Measurements from ENCODE around the gene SPI1.

SPI1 gene

GRCh38 chr11:47378010-47378835 lies at the start of gene SPI1:
TSS of gene SPI1 (minus strand) at chr11:47378547. CDS start at chr11:47378353, 194 bp downstream.
- DNase-seq (ENCODE audit: low spot score): no peak

DNA sequence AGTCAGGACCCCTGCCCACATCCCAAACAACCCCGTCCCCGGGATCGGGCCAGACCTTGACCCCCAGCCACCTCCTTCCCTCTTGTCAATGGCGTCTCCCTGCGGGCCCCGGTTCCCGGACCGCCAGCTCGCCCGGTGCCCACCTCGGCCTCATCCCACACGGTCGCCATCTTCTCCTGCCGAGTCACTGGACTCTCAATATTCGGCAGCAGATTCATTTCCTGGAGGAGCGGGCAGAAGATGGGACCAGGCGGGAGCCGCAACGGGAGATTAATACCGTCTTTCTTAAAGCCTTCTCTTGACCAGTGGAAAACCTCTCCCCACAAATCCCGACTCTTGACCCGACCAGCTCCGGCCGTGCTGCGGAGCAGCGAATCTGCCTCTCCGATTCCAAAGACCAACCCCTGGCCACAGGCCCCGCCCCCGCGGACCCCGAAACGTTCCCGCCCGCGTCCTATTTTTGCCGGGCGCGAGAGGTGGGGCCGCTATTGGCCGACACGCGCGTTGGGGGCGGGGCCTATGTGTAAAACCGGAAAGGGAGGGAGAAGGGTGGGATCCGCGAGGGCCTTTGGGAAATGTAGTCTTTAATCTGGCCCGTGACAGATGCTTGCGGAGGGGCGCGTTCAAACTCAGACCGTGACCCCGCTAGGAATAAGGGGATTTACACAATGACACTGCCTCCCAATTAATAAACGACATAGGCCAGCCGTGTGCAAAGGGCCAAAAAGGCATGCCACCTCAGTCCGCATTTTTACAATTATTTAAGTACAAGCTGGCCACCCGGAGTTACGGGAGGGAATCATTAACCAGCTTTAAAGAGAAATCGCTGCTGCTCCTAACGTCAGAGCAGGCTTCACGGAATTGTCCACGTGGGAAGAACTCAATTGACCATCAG lies 48.0 kb upstream of the SPI1 start, which contains the start of gene PSMC3:
Gene PSMC3 (minus strand): TSS at position 378 of the 895 bp plus-strand sequence. CDS start 160 bp downstream, at position 218.
- peak; percentile 93 for DNase-seq (ENCODE audit: low spot score)

DNA sequence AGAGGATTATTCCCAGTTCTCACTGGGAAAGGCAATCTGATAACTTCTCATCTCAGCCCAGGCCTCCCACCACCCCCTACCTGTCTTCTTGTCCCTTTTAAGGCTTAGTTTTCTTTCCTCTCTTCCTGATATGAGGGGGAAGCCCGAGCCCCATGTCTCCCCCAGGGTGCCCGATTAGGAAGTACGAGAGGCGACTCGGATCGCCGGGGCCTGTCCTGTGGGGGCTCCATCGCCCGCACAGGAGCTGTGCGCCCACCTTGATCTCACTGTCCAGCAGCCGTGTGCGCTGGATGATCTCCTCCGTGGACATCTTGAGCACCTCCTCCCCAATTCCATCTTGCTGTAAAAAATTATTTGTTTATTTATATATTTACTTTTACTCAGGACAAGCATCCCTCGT lies 47.3 kb upstream of the SPI1 start:
- DNase-seq (ENCODE audit: low spot score): no peak

GRCh38 chr11:47418454-47419259 lies 40.3 kb upstream of the SPI1 start:
- no peak for DNase-seq (ENCODE audit: low spot score)

GRCh38 chr11:47417712-47418111 lies 39.4 kb upstream of the SPI1 start:
- DNase-seq (ENCODE audit: low spot score): no peak

DNA sequence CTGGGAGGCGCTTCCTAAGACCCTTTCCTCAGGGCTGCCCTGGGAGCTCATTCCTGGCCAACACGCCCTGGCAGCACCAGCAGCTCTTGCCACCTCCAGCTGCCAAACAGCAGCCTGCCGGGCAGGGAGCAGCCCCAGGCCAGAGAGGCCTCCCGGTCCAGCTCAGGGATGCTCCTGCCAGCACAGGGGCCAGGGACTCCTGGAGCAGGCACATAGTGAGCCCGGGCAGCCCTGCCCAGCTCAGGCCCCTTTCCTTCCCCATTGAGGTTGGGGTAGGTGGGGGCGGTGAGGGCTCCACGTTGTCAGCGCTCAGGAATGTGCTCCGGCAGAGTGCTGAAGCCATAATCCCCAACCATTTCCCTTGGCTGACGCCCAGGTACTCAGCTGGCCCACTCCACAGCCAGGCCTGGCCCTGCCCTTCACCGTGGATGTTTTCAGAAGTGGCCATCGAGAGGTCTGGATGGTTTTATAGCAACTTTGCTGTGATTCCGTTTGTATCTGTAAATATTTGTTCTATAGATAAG lies 37.7 kb upstream of the SPI1 start:
- peak; percentile 97 for DNase-seq (ENCODE audit: low spot score)

DNA sequence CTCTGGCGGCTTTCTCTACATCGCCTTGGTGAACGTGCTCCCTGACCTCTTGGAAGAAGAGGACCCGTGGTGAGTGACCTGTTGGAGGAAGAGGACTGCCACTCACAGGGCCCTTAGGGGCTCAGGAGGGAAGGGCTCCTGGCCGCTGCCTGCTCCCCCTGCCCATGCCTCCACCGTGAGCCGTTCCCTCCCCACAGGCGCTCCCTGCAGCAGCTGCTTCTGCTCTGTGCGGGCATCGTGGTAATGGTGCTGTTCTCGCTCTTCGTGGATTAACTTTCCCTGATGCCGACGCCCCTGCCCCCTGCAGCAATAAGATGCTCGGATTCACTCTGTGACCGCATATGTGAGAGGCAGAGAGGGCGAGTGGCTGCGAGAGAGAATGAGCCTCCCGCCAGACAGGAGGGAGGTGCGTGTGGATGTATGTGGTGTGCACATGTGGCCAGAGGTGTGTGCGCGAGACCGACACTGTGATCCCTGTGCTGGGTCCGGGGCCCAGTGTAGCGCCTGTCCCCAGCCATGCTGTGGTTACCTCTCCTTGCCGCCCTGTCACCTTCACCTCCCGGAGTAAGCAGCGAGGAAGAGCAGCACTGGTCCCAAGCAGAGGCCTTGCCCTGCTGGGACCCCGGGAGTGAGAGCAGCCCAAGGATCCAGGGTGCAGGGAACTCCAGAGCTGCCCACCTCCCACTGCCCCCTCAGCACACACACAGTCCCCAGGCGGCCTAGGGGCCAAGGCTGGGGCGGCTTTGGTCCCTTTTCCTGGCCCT lies 36.9 kb upstream of the SPI1 start:
- no peak for DNase-seq (ENCODE audit: low spot score)

DNA sequence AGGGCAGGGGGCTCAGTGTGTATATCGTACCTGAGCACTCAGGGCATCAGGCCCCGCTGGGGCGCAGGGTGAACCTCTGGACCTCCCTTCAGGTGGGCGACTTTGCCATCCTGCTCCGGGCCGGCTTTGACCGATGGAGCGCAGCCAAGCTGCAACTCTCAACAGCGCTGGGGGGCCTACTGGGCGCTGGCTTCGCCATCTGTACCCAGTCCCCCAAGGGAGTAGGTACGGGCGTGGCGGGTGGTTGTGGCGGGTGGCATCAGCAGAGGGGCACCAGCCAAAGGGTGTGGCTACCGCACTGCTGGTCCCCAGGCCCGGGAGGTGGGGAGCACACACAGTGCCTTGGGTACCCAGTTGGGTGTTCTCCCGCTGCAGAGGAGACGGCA lies 36.3 kb upstream of the SPI1 start:
- DNase-seq (ENCODE audit: low spot score): no peak

GRCh38 chr11:47413908-47414684 lies 35.7 kb upstream of the SPI1 start:
- DNase-seq (ENCODE audit: low spot score): peak; percentile 77

DNA sequence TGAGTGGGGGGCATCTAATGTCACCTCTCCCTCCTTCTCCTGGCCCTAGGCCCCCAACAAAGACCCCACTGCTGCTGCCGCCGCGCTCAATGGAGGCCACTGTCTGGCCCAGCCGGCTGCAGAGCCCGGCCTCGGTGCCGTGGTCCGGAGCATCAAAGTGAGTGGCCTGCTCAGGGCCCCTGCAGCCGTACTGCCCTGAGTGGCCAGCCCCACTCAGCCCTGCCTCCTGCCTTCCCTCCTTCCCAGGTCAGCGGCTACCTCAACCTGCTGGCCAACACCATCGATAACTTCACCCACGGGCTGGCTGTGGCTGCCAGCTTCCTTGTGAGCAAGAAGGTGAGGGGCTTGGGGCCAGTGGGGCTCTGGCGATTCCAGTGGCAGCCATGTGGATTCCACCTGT lies 35.0 kb upstream of the SPI1 start:
- DNase-seq (ENCODE audit: low spot score): no peak

DNA sequence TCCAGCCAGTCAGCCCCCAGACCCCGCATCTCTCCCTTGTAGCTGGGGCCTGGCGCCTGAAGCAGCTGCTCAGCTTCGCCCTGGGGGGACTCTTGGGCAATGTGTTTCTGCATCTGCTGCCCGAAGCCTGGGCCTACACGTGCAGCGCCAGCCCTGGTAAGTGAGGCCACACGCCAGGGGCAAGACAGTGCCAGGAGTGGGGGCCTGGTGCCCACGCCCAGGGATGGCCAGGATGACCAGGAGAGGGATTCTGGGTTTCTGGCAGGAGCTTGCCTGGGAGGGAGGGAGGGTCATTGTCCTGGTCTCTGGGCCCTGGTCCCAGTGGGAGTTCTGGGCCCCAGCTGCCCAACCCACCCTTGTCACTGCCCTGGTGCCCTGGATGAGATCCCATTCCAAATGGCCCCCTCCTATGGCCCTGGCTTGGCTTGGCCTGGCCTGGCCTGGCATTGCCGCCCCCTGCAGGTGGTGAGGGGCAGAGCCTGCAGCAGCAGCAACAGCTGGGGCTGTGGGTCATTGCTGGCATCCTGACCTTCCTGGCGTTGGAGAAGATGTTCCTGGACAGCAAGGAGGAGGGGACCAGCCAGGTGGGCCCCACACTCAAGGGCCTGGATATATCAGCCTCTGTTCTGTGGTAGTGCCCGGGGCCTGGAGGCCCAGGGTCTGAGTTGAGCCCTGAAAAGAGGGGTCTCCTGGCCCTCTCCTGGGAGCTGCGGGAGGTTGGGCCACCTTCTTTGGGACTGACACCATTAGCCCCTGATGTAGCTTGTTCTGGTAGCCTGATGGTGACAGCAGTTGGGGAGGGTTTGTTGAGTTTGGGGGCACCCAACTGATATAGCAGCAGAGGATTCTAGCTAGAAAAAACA lies 33.8 kb upstream of the SPI1 start:
- DNase-seq (ENCODE audit: low spot score): peak; percentile 74

DNA sequence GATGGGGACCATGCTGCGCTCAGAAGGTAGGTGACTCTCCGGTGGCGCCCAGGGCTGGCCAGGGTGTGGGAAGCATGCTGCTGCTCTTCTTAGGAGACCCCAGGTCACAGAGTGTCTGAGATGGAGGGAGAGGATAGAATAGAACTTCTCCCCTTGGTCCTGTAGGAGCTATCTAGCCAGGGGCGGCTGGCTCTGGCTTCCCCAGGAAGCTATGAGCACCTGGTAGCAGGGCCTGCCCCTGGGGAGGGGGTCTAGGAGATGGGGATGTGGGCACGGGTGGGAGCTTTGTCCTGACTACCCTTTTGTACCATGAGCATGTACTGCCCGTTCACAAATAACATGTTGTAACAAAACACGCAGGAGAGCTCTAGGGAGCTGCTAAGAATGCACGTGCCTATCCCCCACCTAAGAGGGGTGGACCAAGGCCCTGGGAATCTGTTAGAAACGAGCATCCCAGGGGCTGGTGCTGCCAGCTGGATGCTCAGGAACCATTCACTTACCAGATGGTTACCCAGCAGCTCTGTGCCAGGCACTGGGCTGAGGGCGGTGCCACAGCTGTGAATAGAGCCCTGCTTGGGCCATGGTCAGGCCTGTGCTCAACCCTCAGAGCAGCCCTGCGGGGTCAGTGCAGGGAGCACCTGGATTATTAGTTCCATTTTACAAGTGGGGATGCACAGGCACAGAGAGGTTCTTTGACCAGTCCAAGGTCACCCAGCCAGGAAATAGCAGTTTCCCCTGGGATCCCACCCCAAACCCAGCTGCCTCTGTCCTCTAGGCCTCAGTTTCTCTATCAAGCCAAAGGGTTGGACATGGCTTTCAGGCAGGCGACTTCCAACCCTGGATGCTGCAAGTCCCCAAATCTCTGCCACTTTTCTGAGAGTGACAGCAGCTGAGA lies 32.3 kb upstream of the SPI1 start:
- no peak for DNase-seq (ENCODE audit: low spot score)

DNA sequence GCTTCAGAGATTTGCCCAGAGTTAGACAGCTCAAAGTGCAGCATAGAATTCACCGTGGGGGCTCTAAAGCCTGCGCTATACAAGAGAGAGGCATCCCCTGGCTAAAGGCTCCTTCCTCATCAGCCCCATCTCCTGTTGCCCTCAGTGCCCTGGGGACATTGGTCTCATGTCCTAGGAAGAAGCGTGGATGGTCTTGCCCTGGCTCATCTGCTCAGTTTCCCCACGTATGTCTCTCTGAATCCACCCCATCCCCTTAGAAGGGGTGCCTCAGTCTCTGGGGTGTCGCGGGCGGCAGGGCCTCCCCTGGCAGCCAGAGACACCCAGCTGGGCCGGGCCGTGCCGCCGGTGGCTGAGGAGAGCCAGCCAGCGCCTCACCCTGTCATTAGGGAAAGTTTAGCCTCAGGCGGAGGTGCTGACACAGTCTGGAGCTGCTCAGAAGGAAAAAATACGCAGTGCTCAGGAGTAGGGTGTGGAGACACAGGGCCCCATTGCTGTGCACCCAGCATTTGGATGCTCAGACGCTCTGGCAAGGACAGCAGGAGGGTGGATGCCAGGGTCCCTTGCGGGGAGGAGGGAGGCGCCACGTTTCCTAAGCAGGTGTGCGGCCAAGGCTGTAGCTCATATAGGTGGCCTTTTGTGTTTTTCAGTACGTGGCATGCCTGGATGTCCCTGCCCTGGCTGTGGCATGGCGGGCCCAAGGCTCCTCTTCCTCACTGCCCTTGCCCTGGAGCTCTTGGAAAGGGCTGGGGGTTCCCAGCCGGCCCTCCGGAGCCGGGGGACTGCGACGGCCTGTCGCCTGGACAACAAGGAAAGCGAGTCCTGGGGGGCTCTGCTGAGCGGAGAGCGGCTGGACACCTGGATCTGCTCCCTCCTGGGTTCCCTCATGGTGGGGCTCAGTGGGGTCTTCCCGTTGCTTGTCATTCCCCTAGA lies 31.4 kb upstream of the SPI1 start:
- DNase-seq (ENCODE audit: low spot score): no peak

- peak; percentile 93 for DNase-seq (ENCODE audit: low spot score)
These were observed 30.5 kb upstream of the SPI1 start for GRCh38 chr11:47408598-47409439.

- DNase-seq (ENCODE audit: low spot score): peak; percentile 98
These were observed 29.6 kb upstream of the SPI1 start, which contains the start of gene SLC39A13 for GRCh38 chr11:47407746-47408590. TSS of gene SLC39A13 (plus strand) at chr11:47408590. CDS start at chr11:47410095, 1,505 bp downstream.
